SHP77 treated with DMSO at 0.1 percent for 48 hours (cell line): ENCODE data around the gene TSN.

Experiments
- DNase-seq: peaks from one replicate; lab custom pipeline; 2025; lab: John Stamatoyannopoulos, UW

TSN gene

DNA sequence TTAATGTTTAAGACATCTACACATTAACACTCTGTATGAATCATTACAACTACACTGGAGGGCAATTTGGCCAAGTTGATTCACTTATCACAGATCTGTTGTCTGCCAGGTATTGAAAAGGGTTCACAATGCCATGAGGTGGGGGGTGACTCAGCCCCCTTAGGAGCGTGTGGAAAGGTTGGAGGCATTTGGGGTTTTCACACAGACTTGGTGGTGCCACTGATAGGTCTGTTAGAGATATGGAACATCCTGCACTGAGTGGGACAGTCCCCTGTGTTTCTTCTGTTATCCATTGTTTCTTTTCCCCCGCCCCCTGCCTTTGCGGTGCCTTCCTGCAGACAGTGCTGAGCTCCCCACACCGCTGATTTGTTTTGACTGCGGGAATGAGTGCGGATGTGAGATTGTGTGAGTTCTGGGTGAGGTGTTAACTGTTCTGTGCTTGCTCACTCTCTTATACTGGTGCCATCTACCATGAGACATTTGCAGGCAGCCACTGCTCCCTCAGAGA lies 9.3 kb upstream of the TSN start:
- no peak for DNase-seq

DNA sequence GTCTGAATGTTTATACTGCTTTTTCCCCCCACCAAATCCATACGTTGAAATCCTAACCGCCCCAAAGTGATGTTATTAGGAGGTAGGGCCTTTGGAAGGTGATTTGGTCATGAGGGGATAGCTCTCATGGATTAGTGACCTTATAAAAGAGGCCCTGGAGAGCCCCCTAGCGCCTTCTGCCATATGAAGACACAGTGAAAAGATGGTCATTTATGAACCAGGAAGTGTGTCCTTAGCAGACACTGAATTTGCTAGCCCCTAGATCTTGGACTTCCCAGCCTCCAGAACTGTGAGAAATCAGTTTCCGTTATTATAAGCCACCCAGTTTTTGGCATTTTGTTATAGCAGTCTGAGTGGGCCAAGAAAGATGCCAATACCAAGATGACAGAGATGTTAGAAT lies 7.2 kb upstream of the TSN start:
- no peak for DNase-seq

DNA sequence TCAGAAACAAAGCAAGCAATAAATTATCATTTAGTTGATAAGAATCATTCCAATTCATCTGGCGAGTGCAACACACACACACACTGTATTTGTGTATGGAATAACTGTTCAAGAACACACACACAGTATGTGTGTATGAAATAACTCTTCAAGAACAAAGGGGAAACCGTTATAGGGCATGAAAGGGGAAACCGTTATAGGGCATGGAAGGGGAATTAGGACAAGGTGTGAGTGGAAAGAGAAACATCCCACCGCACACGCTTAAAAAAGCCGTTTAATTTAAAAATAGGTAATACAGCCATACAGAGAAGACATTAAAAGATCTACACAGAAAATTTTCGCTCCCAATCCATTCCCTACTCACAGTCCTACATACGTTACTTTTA lies 607 bp upstream of the TSN start:
- no peak for DNase-seq

DNA sequence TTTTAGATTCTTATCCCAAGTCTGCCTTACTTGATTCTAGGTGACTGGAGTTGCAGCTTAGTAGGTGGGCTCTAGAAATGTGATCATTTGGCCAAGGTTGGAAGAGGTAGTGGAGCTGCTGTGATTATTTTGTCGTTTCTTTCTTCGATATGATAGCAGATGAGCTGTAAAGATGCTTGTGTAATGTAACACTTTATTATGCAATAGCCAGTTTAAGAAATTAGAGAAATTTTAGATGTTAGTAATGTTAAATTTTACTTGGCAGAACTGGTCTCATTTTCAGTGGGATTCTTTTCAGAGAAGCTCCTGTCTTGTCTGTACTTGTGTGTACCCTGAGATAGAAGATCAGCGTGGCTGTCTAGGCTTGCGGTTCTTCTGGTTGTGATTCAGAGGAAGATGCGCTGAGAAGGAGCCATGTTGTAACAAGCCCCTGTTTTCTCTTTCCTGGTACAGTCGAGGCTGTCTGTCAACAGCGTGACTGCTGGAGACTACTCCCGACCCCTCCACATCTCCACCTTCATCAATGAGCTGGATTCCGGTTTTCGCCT lies 9.3 kb downstream of the TSN start:
- no peak for DNase-seq

DNA sequence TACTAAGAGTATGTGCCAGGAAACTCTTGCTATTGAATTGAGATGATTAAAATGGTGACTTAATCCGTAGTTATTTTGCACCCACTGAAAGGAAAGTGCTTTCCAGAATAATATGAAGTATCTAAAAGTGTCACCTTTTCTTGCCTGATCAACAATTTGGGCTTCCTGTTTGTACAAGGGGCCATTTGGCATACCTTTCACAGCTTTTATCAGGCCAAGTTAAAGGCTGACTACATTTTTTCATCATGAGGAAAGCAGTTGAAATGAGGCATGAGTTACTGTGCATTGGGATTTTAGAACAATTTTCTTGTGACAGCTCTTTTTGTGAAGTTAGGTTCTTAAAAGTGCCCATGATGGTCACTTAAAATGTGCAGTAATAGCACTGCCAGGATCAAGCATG lies 11.2 kb downstream of the TSN start:
- DNase-seq, result no peak

DNA sequence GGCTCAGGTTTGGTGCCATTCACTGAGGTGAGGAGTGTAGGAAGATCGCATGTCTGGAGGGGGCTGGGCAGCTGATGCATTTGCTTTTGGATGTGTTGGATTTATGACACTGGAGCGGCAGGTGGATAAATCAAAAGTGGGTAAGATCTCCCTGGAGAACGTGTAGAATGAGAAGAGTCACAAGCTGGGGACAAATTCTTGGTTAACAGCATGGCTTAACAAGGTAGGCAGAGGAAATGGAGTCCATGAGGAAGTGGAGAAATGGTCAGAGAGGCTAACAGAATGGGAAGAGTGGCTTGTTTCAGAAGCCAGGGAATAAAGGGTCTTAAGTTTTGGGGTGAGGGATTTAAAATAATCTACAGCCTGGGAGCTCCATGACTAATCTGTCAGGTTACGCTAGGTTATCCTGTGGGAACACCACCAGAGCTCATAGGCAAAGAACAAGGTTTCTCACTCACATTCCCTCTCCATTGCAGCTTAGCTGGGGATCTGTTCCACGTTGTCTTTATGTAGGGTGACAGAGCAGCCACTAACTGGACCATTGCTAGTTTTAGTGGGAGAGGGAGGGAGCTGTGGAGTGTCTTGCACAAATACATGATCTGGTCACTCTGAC lies 12.8 kb downstream of the TSN start:
- no peak for DNase-seq

DNA sequence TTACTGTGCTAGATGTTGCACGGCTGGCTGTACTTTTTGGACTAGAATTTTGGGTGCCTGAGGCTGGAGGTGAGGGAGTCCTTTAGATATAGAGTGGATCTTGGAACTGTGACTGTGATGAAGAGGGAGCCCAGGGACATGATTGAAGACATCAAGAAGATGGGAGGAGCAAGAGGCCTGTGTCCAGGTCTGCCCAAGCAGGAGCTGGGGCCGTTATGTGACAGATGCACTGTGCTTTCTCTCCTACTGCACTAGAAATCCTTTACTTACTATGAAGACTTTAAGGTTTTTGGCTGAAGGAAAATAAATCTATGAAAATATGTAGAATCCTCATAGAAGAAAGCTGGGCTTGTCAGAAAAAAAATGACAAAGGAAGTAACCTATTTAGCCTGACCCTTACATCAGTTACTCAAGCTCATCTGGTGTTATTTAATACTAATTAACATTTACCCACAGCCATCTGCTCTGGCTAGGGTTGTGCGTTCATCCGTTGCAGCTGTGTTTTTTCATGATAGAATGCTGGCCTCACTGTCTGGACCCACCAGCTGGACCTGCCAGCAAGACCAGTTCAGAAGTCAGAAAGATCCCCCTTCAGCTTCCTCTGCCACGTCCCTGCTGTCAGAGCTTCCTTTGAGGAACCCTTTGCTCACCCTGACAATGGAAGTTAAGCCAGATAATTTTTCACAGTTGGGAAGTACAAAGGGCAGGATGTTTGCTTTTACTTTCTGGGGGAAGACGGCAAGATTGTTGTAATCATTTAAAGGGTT lies 16.7 kb downstream of the TSN start:
- DNase-seq, result peak; percentile 19

DNA sequence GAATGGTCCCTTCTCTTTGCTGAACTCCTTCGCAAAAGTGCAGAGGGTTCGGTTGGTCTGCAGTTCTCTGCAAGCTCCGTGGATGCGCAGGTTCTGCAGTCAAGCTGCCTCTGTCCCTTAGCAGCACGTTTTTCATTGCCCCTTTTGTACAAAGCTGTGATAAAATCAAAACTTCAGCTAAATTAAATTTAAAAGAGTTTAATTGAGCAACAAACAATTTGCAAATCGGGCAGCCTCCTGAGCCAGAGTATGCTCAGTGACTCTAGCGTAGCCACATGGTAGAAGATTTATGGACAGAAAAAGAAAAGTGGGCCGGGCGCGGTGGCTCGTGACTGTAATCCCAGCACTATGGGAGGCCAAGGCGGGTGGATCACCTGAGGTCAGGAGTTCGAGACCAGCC lies 18.8 kb downstream of the TSN start:
- no peak for DNase-seq

DNA sequence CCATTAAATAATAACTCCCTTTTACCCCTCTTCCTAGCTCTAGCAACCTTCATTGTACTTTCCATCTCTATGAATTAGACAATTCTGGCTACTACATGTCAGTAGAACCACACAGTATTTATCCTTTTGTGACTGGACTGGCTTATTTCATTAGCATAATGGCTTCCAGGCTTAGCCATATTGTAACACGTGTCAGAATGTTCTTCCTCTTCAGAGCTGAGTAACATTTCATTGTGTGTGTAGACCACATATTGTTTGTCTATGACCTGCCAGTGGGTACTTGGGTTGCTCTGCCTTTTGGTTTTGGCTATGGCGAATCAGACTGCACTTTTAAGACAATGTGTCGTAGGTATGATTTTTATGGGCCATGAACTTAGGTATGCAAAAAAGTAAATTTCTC lies 20.9 kb downstream of the TSN start:
- DNase-seq, result no peak

DNA sequence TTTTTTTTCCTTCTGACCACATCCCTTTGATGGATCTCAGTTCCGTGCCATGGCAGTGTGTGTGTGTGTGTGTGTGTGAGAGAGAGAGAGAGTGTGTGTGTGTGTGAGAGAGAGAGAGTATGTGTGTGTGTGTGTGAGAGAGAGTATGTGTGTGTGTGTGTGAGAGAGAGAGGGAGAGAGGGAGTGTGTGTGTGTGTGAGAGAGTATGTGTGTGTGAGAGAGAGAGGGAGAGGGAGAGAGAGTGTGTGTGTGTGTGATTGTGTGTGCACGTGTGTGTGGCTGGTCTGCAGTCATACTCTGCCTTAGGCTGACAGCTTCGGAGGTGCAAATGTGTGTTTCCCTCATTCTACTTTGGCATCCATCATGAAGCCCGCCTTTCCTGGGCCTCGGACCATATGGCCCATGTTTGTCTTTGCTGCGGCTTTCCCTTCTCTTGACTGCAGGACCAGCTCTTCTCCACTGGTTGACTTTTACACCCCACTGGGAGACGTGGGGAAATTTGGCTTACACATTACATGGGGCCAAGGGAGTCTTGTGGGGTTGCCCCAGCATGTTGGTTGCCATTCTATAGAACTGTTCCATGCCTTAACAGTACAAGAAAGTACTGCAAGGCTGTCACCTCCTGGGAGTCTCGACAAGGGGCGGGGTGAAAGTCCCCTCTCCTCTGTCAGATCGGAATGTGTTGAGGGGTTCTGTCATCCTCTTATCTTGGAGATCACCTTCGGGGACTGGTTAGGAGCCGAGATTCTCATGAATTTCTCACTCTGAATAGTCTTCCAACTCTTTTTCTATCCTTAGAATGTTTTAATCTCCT lies 21.6 kb downstream of the TSN start:
- no peak for DNase-seq

DNA sequence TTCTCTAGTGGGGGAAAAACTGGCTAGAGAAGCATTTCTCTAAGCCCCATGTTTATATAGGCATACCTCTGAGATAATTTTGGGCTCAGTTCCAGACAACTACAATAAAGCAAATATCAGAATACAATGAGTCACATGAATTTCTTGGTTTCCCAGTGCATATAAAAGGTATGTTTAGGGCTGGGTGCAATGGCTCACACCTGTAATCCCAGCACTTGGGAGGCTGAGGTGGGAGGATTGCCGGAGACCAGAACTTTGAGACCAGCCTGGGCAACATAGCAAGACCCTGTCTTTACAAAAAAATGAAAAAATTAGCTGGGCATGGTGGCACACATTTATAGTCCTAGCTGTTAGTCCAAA lies 22.2 kb downstream of the TSN start:
- DNase-seq, result no peak

DNA sequence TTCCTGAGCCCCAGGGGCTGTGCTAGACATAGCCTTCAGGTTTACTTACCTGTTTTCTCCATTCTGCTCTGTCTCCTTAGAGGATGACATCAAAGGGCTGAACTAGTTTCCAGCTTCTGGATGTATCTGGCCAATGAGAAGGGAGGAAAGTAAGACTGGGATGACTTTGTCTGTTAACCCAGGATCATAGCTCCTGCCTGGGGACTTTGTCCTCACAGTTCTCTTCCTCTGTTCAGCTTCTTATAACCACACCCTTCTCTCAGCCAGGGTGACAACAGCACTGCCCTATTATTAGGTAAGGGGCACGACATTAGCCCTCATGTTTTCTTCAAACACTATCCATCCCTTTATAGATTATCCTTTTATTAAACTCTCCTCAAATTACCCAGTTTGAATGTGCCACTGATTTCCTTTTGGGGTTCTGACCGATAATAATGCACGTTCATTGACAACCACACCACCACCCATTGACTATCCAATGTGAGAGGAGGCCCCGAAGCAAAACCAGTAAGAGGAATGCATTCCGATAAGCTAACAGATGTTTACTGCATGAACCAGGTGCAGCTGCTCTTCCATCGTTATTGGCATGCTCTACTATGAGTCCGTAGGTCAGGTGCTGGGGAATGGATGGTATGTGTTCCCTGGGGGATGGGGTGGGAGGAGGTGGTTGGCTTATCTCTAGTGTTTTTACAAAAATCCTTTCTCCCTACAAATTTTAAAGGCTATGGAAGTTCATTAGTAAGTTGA lies 23.5 kb downstream of the TSN start:
- DNase-seq, result no peak

DNA sequence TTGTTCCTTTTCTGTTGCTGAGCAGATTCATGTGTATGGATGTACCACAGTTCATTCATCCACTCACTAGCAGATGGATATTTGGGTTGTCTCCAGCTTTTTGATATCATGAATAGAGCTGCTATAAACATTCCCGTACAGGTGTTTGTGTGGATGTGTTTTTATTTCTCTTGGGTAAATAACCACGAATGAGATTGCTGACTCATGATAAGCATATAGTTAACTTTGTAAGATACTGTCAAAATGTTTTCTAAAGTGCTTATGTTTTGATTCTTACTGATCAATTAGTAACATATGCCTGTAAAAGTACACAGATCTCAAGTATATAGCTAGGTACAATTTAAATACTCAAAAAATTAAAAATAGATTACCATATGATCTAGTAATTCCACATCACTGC lies 27.7 kb downstream of the TSN start:
- DNase-seq, result no peak

DNA sequence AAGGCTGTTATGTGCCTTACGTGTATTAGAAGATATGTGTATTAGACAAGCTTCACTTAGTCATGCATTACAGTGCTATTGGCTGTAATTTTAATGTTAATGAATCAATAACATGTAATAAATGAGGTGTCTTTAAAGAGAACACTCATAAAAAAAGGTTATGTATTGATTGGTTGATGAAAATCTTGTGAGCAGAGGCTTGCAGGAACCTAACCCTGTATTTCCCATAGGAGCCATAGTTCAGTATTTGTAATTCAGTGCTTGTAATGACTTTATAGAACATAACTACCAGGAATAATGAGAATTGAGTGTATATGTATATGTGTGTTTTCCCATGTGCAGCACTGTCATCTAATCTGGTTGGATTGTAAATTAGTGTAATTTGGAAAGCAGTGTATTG lies 33.2 kb downstream of the TSN start:
- DNase-seq, result no peak

DNA sequence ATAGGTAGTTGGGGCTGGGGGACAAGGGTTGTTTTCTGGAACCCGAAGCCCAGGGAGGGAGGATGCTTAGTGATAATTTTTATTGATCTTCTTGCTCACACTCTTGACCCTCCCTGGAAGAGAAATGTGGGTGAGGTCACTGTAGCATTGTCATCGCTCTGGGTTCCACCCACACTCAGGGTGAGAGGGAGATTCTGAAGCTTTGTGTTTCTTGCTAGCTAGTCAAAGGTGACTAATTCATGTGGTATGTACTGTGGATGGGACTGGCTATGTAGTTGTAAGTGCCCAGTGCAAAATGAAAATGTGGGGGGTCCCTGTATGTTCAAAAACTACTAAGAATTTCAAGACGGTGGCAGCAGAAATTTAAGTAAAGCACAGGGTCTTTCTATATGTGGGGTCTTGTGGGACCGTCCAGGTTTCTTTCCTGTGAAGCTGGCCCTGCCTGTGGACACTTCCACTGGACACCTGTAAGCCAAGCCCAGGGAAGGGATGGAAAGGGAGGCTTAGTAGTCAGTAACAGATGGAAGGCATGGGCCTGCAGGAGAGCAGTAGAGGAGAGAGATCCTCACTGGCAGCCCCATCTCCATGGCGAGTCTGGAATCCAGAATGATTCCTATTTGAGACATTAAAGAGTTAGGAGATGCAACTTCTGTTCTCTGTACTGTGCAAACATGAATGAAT lies 35.0 kb downstream of the TSN start:
- no peak for DNase-seq

DNA sequence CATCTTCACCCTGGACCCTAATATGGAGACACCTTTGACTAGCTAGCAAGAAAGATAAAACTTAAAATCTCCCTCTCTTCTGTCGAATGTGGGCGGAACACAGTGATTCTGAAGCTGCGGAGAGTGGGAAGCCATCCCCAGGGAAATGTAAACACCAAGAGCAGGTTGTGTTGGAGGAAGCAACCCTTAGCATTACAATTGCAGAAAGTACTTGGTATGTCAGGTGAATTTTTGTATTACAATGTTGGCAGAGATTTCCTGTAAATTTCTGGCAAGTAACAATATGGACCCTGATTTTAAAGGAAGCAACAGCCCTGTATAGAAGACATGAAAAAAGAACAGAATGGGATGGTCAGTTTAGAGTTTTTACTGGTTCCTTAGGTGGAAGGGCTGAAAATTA lies 35.8 kb downstream of the TSN start:
- DNase-seq, result no peak

DNA sequence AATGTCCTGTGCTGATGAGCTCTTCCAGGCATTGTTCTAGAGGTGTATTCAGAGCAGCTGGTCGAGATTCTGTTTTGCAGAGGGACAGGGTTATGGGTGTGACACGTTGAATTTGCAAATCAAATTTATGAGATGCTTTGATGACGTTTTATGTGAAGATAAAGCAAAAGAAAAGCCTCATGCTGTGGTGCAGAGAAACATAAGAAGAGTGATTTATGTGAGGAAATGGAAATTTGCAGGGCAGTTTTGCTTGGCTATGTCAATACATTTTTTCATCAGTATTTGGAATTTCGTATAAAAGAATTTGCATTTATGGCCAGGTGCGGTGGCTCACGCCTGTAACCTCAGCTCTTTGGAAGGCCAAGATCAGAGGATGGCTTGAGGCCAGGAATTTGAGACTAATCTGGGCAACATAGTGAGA lies 36.4 kb downstream of the TSN start:
- no peak for DNase-seq

DNA sequence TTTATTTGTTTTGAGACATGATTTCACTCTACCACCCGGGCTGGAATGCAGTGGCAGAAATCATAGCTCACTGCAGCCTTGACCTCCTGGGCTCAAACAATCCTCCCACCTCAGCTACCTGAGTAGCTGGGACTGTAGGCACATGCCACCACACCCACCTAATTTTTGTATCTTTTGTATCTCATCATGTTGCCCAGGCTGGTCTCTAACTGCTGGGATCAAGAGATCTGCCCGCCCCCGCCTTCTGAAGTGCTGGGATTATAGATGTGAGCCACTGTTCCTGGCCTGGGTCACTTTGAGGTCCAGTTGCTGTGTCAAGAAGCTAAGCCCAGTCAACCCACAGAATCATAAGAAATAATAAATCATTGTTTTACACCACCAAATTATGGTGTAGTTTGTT lies 38.4 kb downstream of the TSN start:
- no peak for DNase-seq

DNA sequence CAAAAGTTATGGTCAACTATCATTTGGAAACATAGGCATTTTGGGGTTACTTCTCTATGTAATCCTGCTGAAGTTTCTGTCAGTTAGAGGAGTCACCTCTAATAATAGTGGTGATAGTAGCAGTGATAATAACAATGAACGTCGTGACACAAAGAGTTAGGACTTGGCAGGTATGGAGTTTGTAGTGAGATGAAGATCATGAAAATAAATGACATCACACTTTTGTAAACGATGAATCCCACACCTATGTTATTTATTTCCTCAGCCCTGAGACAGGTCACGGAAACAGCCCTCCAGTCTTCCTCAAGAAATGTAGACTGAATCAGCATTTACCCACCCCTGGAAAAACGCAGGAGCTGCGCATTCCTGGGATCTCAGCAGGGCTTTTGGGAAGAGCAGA lies 38.8 kb downstream of the TSN start:
- DNase-seq, result no peak

DNA sequence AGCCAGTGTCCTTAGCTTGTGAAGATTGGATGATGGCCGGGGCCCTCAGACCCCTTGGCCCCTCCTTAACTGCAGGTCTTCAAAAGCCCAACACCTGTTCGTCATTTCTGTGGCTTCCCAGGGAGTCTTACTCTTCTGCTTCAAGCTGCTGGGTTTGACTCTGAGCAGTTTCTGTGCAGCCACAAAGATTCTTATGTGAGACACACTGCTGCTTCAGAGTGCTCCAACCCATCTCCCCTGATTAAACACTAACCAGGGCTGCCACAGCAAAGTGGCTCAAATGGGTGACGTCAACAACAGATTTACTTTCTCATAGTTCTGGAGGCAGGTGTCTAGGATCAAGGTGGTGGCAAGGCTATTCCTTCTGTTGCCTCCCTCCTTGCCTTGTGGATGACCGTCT lies 40.8 kb downstream of the TSN start:
- no peak for DNase-seq

DNA sequence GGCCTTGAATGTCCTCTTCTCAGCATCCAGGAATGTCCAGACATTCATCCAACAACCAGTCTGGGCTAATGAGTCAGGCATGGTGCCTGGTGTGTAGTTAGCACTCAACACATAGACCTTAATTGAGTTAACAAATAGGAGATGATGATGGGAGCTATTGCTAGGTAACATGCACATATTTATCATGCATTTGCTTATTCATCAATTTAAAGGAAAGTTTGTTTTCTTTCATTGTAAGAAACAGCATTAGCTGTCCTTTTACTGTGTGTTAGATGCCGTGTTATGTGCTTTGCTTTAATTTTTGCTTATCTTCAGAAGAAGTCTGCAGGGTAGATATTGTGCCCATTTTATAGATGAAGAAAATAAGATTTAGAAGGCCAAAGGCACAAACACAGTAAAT lies 43.2 kb downstream of the TSN start:
- DNase-seq, result no peak

DNA sequence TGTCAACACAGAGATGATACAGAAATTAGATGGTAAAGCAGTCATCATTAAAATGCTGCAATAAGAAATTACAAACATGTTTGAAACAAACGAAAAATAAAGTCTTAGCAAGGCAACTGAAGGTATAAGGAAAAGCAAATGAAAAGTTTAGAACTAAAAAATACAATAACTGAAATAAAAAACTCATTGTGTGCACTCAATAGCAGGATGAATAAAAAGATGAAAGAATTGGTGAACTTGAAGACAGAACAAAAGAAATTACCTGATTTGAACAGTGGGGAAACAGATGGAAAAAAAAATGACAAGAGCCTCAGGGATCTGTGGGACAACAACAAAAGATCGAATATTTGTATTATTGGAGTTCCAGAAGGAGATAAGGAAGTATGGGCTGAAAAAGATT lies 46.5 kb downstream of the TSN start:
- DNase-seq, result no peak
